Tibial nerve (tissue), 3 donors: Measurements from ENCODE around the gene CAB39.

Source experiments
- CTCF ChIP-seq, 5 experiments: fragments of 200-600 bp in 3 of 5; fragments of 450-650 bp in 2 of 5; sonication (generic) in 3 of 5; IDR thresholded peaks; one replicate each; pipeline ENCODE4 v1.5.1; 2016 to 2019; ENCODE audit warnings: antibody characterized with exemption in 5 of 5, mild to moderate bottlenecking in 3 of 5, moderate library complexity in 2 of 5
- POLR2A ChIP-seq, 2 donors: fragments of 450-650 bp; IDR thresholded peaks; one replicate each; pipeline ENCODE4 v1.6.1; 2017; ENCODE audit warnings: antibody characterized with exemption in 2 of 2, mild to moderate bottlenecking in 2 of 2, moderate library complexity in 2 of 2

GRCh38 chr2:230767862-230768388, 55.3 kb downstream of the CAB39 start:
- TF ChIP-seq CTCF (IDR thresholded peaks at IDR 0.05), result no peak
- TF ChIP-seq POLR2A (IDR thresholded peaks at IDR 0.05), result no peak
